Activated CD4-positive, CD25-positive, alpha-beta regulatory T cell treated with anti-CD3 and anti-CD28 coated beads, Interleukin-2, amount 50 U/mL, for 16 hours (primary cell): ENCODE results near the gene SERPINB7.

ENCODE experiments used
- DNase-seq: peaks from one replicate; pipeline ENCODE4 v3.0.0-alpha.2; 2020; ENCODE audit warnings: low read depth, low spot score

Gene SERPINB7

DNA sequence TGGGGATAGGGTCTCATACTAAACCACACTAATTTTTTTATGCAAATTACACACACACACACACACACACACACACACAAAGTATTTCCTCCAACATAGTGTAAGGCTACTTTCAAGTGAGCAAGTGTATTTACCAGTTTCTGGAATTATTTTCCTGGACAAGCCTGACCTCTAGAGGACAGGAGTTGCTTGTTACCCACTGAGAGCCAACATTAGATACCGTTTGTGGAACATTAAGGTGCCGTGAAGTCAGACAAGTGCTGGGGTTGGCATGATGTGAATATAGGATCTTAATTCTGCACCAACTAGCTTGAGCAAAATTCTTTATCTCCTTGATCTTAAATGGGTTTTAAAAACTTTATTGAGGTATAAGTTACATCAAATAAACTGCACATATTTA is 72.9 kb downstream of the SERPINB7 start:
- DNase-seq = no peak

GRCh38 chr18:63850020-63850419 is 74.8 kb downstream of the SERPINB7 start:
- DNase-seq = no peak

- DNase-seq = no peak
Observed at GRCh38 chr18:63850636-63851035, 75.4 kb downstream of the SERPINB7 start.
